ENCODE measurements around the gene ZNF439.
"Not testable (repeated sequence)": the region's sequence is repeated elsewhere in the genome, so short reads cannot be mapped to it uniquely, and the experiment has no call there.

Gene ZNF439

GRCh38 chr19:11887611-11888531 lies 39.3 kb downstream of the ZNF439 start, which contains the start of gene ZNF69:
ZNF69 (plus strand) TSS chr19:11887782; CDS start chr19:11887924, 142 bp downstream.
- Histone ChIP-seq H3K9ac (ENCODE audit: insufficient read length, low read depth) (peak within 1 kb of the TSS; percentile 90), H3K27me3 (ENCODE audit: insufficient read depth, insufficient read length) (no peaks in the 10 kb centered on the region), H3K4me3 (ENCODE audit: insufficient read length, low read depth) (peak within 1 kb of the TSS; percentile 87), H3K36me3 (ENCODE audit: insufficient read depth, insufficient read length, low read length) (peaks cover 14% of the 10 kb centered on the region), H3K4me1 (ENCODE audit: insufficient read depth, insufficient read length) (peaks cover 5% of the 10 kb centered on the region), H3K9me3 (ENCODE audit: insufficient read depth, low read length) (peaks cover 8% of the 10 kb centered on the region)
- peak; percentile 88 for DNase-seq (ENCODE audit: low read depth, low spot score)
- TF ChIP-seq YY1 (IDR thresholded peaks at IDR 0.05; ENCODE audit: insufficient read depth, insufficient read length) = no peak
- TF ChIP-seq SUZ12 (IDR thresholded peaks at IDR 0.05; ENCODE audit: extremely low read depth, insufficient read depth, insufficient read length) = no peak
- no peak for TF ChIP-seq ZNF274 (IDR thresholded peaks at IDR 0.05; ENCODE audit: low read depth, low read length)

- H3K4me1 ChIP-seq (ENCODE audit: insufficient read depth, insufficient read length); H3K4me3 ChIP-seq (ENCODE audit: insufficient read length, low read depth); DNase-seq (ENCODE audit: low read depth, low spot score); H3K9me3 ChIP-seq (ENCODE audit: insufficient read depth, low read length); H3K27me3 ChIP-seq (ENCODE audit: insufficient read depth, insufficient read length): not testable (repeated sequence)
- H3K9ac ChIP-seq (ENCODE audit: insufficient read length, low read depth) = peak overlapping the region; percentile 39
- H3K36me3 ChIP-seq (ENCODE audit: insufficient read depth, insufficient read length, low read length) = peaks cover 33% of the 10 kb centered on the region
Measured at GRCh38 chr19:11889901-11890300, 41.4 kb downstream of the ZNF439 start.

DNA sequence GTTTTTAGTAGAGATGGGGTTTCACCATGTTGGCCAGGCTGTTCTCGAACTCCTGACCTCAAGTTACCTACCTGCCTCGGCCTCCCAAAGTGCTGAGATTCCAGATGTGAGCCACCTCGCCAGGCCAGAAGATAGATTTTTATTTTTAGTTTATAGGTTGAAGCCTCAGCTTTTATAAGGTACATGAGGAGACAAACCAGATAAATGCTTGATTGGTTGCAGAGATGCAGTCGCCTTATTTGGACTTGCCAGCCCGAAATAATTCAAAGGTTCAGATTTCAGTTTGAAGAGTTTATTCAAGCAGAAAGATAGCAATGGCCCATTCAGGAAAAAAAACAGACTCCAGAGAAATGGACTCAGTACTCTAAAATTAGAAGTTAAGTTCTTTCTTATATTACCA lies 42.1 kb downstream of the ZNF439 start:
- Histone ChIP-seq H3K4me1 (ENCODE audit: insufficient read depth, insufficient read length) (peaks cover 5% of the 10 kb centered on the region), H3K27me3 (ENCODE audit: insufficient read depth, insufficient read length) (no peaks in the 10 kb centered on the region), H3K4me3 (ENCODE audit: insufficient read length, low read depth) (no peak overlapping the region), H3K36me3 (ENCODE audit: insufficient read depth, insufficient read length, low read length) (peaks cover 39% of the 10 kb centered on the region), H3K9me3 (ENCODE audit: insufficient read depth, low read length) (peaks cover 8% of the 10 kb centered on the region), H3K9ac (ENCODE audit: insufficient read length, low read depth) (no peak overlapping the region)
- DNase-seq (ENCODE audit: low read depth, low spot score) = no peak
- TF ChIP-seq ZNF274 (IDR thresholded peaks at IDR 0.05; ENCODE audit: low read depth, low read length) (no peak), SUZ12 (IDR thresholded peaks at IDR 0.05; ENCODE audit: extremely low read depth, insufficient read depth, insufficient read length) (no peak), YY1 (IDR thresholded peaks at IDR 0.05; ENCODE audit: insufficient read depth, insufficient read length) (no peak)

DNA sequence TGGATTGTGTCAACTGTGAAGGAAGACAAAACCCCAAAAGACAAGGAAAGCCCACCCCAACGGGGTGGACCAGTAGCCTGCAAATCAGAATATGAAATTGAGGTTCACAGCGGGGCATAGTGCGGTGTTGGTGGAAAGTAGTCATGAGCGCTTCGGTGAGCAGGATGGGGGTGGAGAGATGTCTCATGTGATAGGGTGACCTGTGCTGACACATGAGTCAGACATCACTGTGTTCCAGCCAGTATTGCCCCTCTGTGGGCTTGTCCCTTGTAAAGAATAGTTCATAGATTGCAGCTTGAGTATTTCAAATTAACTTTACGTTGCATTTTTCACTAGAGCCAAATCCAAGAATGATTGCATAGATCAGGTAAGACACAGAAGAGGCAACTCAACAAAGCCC lies 46.3 kb downstream of the ZNF439 start:
- H3K9ac ChIP-seq (ENCODE audit: insufficient read length, low read depth) = no peak overlapping the region
- H3K4me1 ChIP-seq (ENCODE audit: insufficient read depth, insufficient read length) = no peaks in the 10 kb centered on the region

DNA sequence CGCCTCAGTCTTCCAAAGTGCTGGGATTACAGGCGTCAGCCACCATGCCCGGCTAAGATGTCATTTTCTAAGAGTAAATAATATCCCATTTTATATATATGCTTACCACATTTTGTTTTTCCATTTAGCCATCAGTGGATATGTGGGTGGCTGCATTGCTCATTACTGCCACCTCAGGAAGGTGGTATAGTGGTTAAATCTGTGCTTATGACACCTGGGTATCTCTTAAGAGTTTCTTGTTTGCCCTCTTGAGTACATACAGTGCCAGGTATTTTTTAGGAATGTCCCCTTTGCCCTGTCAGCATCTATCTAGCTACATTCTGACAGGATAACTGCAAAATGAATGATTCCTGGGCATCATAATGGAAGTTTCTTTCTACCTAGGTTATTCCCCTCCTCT lies 53.7 kb downstream of the ZNF439 start:
- Histone ChIP-seq H3K4me3 (ENCODE audit: insufficient read length, low read depth) (no peak overlapping the region), H3K9me3 (ENCODE audit: insufficient read depth, low read length) (peaks cover 61% of the 10 kb centered on the region), H3K36me3 (ENCODE audit: insufficient read depth, insufficient read length, low read length) (peaks cover 43% of the 10 kb centered on the region), H3K27me3 (ENCODE audit: insufficient read depth, insufficient read length) (no peaks in the 10 kb centered on the region), H3K9ac (ENCODE audit: insufficient read length, low read depth) (no peak overlapping the region), H3K4me1 (ENCODE audit: insufficient read depth, insufficient read length) (no peaks in the 10 kb centered on the region)
- no peak for TF ChIP-seq ZNF274 (IDR thresholded peaks at IDR 0.05; ENCODE audit: low read depth, low read length)
- no peak for TF ChIP-seq YY1 (IDR thresholded peaks at IDR 0.05; ENCODE audit: insufficient read depth, insufficient read length)
- no peak for TF ChIP-seq SUZ12 (IDR thresholded peaks at IDR 0.05; ENCODE audit: extremely low read depth, insufficient read depth, insufficient read length)
- no peak for DNase-seq (ENCODE audit: low read depth, low spot score)

More for the DNA sequence above, 46.3 kb downstream of the ZNF439 start:
- H3K36me3 ChIP-seq (ENCODE audit: insufficient read depth, insufficient read length, low read length) = peaks cover 39% of the 10 kb centered on the region
- TF ChIP-seq ZNF274 (IDR thresholded peaks at IDR 0.05; ENCODE audit: low read depth, low read length) = no peak
- no peak for TF ChIP-seq YY1 (IDR thresholded peaks at IDR 0.05; ENCODE audit: insufficient read depth, insufficient read length)
- TF ChIP-seq SUZ12 (IDR thresholded peaks at IDR 0.05; ENCODE audit: extremely low read depth, insufficient read depth, insufficient read length) = no peak
- DNase-seq (ENCODE audit: low read depth, low spot score) = no peak
- H3K9me3 ChIP-seq (ENCODE audit: insufficient read depth, low read length) = no peaks in the 10 kb centered on the region
- H3K4me3 ChIP-seq (ENCODE audit: insufficient read length, low read depth) = no peak overlapping the region
- no peaks in the 10 kb centered on the region for H3K27me3 ChIP-seq (ENCODE audit: insufficient read depth, insufficient read length)

DNA sequence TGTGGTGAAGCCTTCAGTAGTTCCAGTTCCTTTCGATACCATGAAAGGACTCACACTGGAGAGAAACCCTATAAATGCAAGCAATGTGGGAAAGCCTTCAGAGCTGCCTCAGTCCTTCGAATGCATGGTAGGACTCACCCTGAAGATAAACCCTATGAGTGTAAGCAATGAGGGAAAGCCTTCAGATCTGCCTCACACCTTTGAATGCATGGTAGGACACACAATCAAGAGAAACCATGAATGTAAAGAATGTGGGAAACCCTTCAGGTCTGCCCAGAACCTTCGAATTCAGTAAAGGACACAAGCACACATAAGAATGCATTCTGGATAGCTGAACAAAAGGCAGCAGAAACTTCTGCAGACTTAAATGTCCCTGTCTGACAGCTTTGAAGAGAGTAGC lies 57.4 kb downstream of the ZNF439 start:
- Histone ChIP-seq H3K9me3 (ENCODE audit: insufficient read depth, low read length) (peaks cover 58% of the 10 kb centered on the region), H3K4me3 (ENCODE audit: insufficient read length, low read depth) (no peak overlapping the region), H3K36me3 (ENCODE audit: insufficient read depth, insufficient read length, low read length) (peaks cover 43% of the 10 kb centered on the region), H3K9ac (ENCODE audit: insufficient read length, low read depth) (no peak overlapping the region), H3K4me1 (ENCODE audit: insufficient read depth, insufficient read length) (no peaks in the 10 kb centered on the region), H3K27me3 (ENCODE audit: insufficient read depth, insufficient read length) (no peaks in the 10 kb centered on the region)
- no peak for TF ChIP-seq ZNF274 (IDR thresholded peaks at IDR 0.05; ENCODE audit: low read depth, low read length)
- DNase-seq (ENCODE audit: low read depth, low spot score) = no peak

DNA sequence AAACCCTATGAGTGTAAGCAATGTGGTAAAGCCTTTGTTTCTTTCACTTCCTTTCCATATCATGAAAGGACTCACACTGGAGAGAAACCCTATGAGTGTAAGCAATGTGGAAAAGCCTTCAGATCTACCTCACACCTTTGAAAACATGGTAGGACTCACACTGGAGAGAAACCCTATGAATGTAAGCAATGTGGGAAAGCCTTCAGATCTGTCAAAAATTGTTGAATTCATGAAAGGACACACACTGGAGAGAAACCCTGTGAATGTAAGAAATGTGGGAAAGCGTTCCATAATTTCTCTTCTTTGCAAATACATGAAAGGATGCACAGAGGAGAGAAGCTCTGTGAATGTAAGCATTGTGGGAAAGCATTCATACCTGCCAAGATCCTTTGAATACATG lies 63.4 kb downstream of the ZNF439 start:
- DNase-seq (ENCODE audit: low read depth, low spot score); H3K4me3 ChIP-seq (ENCODE audit: insufficient read length, low read depth); H3K9ac ChIP-seq (ENCODE audit: insufficient read length, low read depth); H3K27me3 ChIP-seq (ENCODE audit: insufficient read depth, insufficient read length); H3K4me1 ChIP-seq (ENCODE audit: insufficient read depth, insufficient read length): not testable (repeated sequence)
- Histone ChIP-seq H3K36me3 (ENCODE audit: insufficient read depth, insufficient read length, low read length) (peaks cover 18% of the 10 kb centered on the region), H3K9me3 (ENCODE audit: insufficient read depth, low read length) (peaks cover 31% of the 10 kb centered on the region)

- H3K4me1 ChIP-seq (ENCODE audit: insufficient read depth, insufficient read length); H3K27me3 ChIP-seq (ENCODE audit: insufficient read depth, insufficient read length); H3K9ac ChIP-seq (ENCODE audit: insufficient read length, low read depth); H3K4me3 ChIP-seq (ENCODE audit: insufficient read length, low read depth); DNase-seq (ENCODE audit: low read depth, low spot score): not testable (repeated sequence)
- peaks cover 18% of the 10 kb centered on the region for H3K36me3 ChIP-seq (ENCODE audit: insufficient read depth, insufficient read length, low read length)
- H3K9me3 ChIP-seq (ENCODE audit: insufficient read depth, low read length) = peaks cover 31% of the 10 kb centered on the region
Measured at GRCh38 chr19:11914417-11915051, 66.0 kb downstream of the ZNF439 start.

All from NT2/D1 (cell line).